GM23248 (cell line): ENCODE data around the gene MYCN. TPM values are rescaled to one million over a fixed set of nuclear protein-coding genes. Genes with fewer than 3 reads are reported as not detected.

ENCODE experiments used
- DNase-seq: peaks from one replicate; pipeline ENCODE4 v3.0.0-alpha.2; 2015
- H2AFZ ChIP-seq: fragments of 200-600 bp; sonication (generic); 2 replicates; pipeline ENCODE4 v1.6.1; 2016; ENCODE audit warnings: antibody characterized with exemption
- H3F3A ChIP-seq: fragments of 200-600 bp; sonication (generic); 2 replicates; pipeline ENCODE4 v1.6.1; 2016; ENCODE audit warnings: mild to moderate bottlenecking, antibody characterized with exemption, mixed run types; ENCODE audit not compliant: insufficient read depth
- H3K27ac ChIP-seq: fragments of 200-600 bp; sonication (generic); 2 replicates; pipeline ENCODE4 v1.5.1; 2016; ENCODE audit warnings: mild to moderate bottlenecking
- H3K27me3 ChIP-seq: fragments of 200-600 bp; sonication (generic); replicated peaks from 2 replicates; pipeline ENCODE4 v1.6.1; 2016; ENCODE audit warnings: mild to moderate bottlenecking; ENCODE audit not compliant: insufficient read depth
- H3K36me3 ChIP-seq: fragments of 200-600 bp; sonication (generic); 2 replicates; pipeline ENCODE4 v1.6.1; 2016; ENCODE audit warnings: low read depth, mild to moderate bottlenecking
- H3K4me1 ChIP-seq: fragments of 200-600 bp; sonication (generic); 2 replicates; pipeline ENCODE4 v1.6.1; 2016; ENCODE audit warnings: mild to moderate bottlenecking; ENCODE audit not compliant: insufficient read depth
- H3K4me2 ChIP-seq: fragments of 200-600 bp; sonication (generic); one replicate; pipeline ENCODE4 v1.6.1; 2016; ENCODE audit warnings: mild to moderate bottlenecking; ENCODE audit not compliant: unreplicated experiment
- H3K4me3 ChIP-seq: fragments of 200-600 bp; sonication (generic); 2 replicates; pipeline ENCODE4 v1.5.1; 2016; ENCODE audit warnings: mild to moderate bottlenecking
- H3K79me2 ChIP-seq: fragments of 200-600 bp; sonication (generic); 2 replicates; pipeline ENCODE4 v1.6.1; 2016; ENCODE audit warnings: mild to moderate bottlenecking; ENCODE audit not compliant: insufficient read depth
- H3K9ac ChIP-seq: fragments of 200-600 bp; sonication (generic); 2 replicates; pipeline ENCODE4 v1.6.1; 2016; ENCODE audit warnings: mild to moderate bottlenecking
- H3K9me2 ChIP-seq: fragments of 200-600 bp; sonication (generic); 2 replicates; pipeline ENCODE4 v1.6.1; 2016; ENCODE audit warnings: mixed run types, mild to moderate bottlenecking, moderate library complexity; ENCODE audit not compliant: insufficient read depth
- H3K9me3 ChIP-seq: fragments of 200-600 bp; sonication (generic); one replicate; pipeline ENCODE4 v1.6.1; 2017; ENCODE audit warnings: low read depth
- H4K20me1 ChIP-seq: fragments of 200-600 bp; sonication (generic); 2 replicates; pipeline ENCODE4 v1.6.0; 2016; ENCODE audit not compliant: insufficient read depth
- EZH2 ChIP-seq: fragments of 200-600 bp; sonication (generic); IDR thresholded peaks from 2 replicates; pipeline ENCODE4 v1.6.1; 2018; ENCODE audit warnings: antibody characterized with exemption, mild to moderate bottlenecking; ENCODE audit not compliant: insufficient read depth, poor library complexity, severe bottlenecking
- EZH2phosphoT487 ChIP-seq: fragments of 200-600 bp; sonication (generic); IDR thresholded peaks from 2 replicates; pipeline ENCODE4 v1.6.1; 2018; ENCODE audit warnings: antibody characterized with exemption, moderate library complexity, mild to moderate bottlenecking, low read depth; ENCODE audit not compliant: insufficient read depth
- WGBS, 2 experiments: methylation state at CpG; one replicate each; pipeline ENCODE4 v1.1.6; 2015 to 2017; ENCODE audit warnings: low lambda C conversion rate in 2 of 2, low coverage in 1 of 2; ENCODE audit errors: missing lambda C conversion rate in 2 of 2; 5-methylcytosine and 5-hydroxymethylcytosine counted together
- in situ Hi-C: fragments of 300-500 bp; cut with MboI; formaldehyde crosslinking; loops from 2 replicates; pipeline ENCODE4 v1.15.0; 2020
- polyA plus RNA-seq: library from polyadenylated mRNA; unstranded; fragments of >200 nt; fragmentation: Nextera tagmentation; extraction: Ambion mirVana; gene quantifications from 2 replicates; pipeline ENCODE4 v1.2.1, GENCODE V29; 2016
- total RNA-seq: library from RNA; depleted of rRNA; stranded (reverse); fragments of >200 nt; shearing (Covaris generic); gene quantifications from 2 replicates; pipeline ENCODE4 v1.2.3, GENCODE V29; 2014

MYCN gene
- total and polyA plus RNA-seq, 2 experiments from 2014 or later, result not detected

DNA sequence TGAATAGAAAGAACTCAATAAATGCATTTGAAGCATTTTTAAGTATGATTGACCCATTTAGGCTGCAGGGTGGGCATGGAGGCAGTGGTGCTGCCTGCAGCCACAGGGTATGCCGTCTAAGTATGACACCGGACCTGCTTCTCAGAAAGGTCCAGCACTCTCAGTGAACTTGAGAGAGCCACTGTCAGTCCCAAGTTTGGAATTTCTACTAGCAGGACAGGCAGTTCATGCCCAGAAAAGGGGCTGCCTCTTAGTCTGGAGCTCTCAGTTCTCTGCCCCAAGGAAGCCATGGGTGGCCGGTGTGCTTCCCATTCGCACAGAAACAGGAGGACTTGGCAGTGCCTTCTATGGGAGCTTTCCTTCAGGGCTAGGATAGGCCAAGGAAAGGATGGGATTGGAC is 24.0 kb upstream of the MYCN start:
- WGBS, 2 experiments, result 56 to 58% methylated on average over 4 of the region's 4 CpGs
- H3K9me3 ChIP-seq, result no peaks in the 10 kb centered on the region
- no peak overlapping the region for H2AFZ ChIP-seq
- H3F3A ChIP-seq, result no peaks in the 10 kb centered on the region
- no peaks in the 10 kb centered on the region for H4K20me1 ChIP-seq
- H3K4me2 ChIP-seq, result no peak overlapping the region
- no peak for DNase-seq
- H3K4me3 ChIP-seq, result no peak overlapping the region
- no peaks in the 10 kb centered on the region for H3K27me3 ChIP-seq
- no peaks in the 10 kb centered on the region for H3K4me1 ChIP-seq
- no peak overlapping the region for H3K9ac ChIP-seq
- TF ChIP-seq EZH2phosphoT487, result no peak
- no peak for TF ChIP-seq EZH2
- no peaks in the 10 kb centered on the region for H3K36me3 ChIP-seq
- no peak overlapping the region for H3K27ac ChIP-seq
- in situ Hi-C loops, result no loop called here
- H3K9me2 ChIP-seq, result no peaks in the 10 kb centered on the region
- no peaks in the 10 kb centered on the region for H3K79me2 ChIP-seq

DNA sequence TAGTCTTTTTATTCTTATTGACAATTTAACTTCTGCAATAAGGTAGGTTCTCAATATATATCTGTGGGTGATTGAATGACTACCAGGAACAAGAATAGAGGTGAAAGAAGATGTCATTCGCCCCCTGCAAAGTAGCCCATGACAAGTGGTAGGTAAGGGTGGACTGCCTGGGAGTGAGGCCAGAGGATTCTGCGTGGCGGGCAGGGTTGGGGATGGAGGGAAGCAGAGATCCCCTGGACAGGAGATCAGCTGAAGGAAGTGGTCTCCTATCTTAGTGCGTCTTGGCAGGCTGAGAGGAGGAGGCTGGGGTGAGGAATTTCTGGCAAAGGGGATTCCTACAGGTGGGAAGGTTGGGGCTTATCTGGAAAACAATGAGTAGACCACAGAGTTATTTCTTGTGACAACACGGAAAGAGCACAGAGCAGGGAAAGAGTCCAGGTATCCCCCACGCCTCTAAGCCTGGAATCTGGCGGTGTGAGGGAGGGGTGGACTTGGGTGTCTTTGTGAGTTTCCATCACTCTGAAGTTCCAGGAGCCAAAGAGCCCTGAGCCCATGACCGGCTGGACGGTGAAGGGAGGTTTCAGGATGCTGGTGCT is 21.5 kb upstream of the MYCN start:
- WGBS, 2 experiments, result 21 to 34% methylated on average over 9 of the region's 9 CpGs
- H3K27me3 ChIP-seq, result no peaks in the 10 kb centered on the region
- H3K9ac ChIP-seq, result no peak overlapping the region
- H3K4me1 ChIP-seq, result no peaks in the 10 kb centered on the region
- TF ChIP-seq EZH2phosphoT487, result no peak
- no peak for TF ChIP-seq EZH2
- H3K4me3 ChIP-seq, result no peak overlapping the region
- no peak for DNase-seq
- H2AFZ ChIP-seq, result no peak overlapping the region
- no peaks in the 10 kb centered on the region for H3K79me2 ChIP-seq
- no peaks in the 10 kb centered on the region for H3K9me2 ChIP-seq
- H3K9me3 ChIP-seq, result no peaks in the 10 kb centered on the region
- in situ Hi-C loops, result no loop called here
- no peak overlapping the region for H3K4me2 ChIP-seq
- no peaks in the 10 kb centered on the region for H3F3A ChIP-seq
- H3K36me3 ChIP-seq, result no peaks in the 10 kb centered on the region
- no peak overlapping the region for H3K27ac ChIP-seq
- no peaks in the 10 kb centered on the region for H4K20me1 ChIP-seq

DNA sequence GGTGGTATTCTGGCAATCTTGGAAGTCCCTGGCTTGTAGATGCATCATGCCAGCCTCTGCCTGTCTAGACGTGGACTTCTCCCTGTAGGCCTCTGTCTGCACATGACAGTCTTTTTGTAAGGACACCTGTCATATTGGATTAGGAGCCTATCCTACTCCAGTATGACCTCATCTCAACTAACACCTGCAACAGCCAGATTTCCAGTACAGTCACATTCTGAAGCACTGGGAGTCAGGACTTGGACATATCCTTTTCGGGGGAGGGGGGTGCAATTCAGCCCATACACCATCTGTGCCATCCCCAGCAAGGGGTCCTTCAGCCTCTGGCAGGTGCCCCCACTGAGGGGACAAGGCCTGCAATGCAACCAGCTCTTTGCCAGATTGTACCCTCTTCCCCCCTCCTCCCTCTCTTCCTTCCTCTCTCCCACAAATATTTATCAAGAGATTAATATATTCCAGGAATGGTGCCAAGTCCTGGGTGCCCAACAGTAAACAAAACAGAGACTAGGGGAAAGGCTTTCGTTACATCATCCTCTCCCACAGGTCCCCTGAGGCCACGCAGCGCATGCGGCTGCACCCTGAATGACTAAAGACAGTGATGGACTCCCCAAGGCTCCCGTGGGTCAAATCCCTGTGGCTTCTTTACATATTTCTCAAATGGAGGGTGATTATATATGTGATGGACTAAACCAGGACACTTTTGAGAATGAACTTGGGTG is 20.5 kb upstream of the MYCN start:
- Histone ChIP-seq H3K27me3 (no peaks in the 10 kb centered on the region), H3K36me3 (no peaks in the 10 kb centered on the region), H2AFZ (no peak overlapping the region), H3K9me2 (no peaks in the 10 kb centered on the region), H4K20me1 (no peaks in the 10 kb centered on the region), H3K4me3 (no peak overlapping the region), H3K9me3 (no peaks in the 10 kb centered on the region), H3K27ac (no peak overlapping the region), H3K79me2 (no peaks in the 10 kb centered on the region), H3K4me2 (no peak overlapping the region), H3K9ac (no peak overlapping the region), H3K4me1 (no peaks in the 10 kb centered on the region), H3F3A (no peaks in the 10 kb centered on the region)
- in situ Hi-C loops, result no loop called here
- TF ChIP-seq EZH2phosphoT487 (no peak), EZH2 (no peak)
- WGBS, 2 experiments, result 42 to 47% methylated on average over 7 of the region's 7 CpGs
- no peak for DNase-seq

DNA sequence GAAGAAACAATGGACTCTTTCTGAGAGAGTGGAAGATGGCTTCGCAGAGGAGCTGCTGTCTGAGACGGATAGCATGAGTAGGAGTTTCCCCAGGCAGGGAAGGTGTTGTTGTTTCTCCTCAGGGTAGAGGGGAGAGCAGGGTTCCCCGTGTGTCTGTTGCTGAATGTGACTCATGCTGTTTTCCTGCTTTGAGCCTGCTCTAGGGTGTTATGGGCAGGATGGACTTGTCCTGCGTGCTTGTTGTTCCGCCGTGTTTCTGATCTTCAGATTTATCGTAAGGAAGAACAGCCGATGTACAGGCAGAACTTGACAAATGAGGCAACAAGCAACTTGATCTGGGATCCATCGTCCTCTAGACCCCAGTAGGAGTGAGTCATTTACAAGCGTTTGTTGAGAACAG is 19.7 kb upstream of the MYCN start:
- Histone ChIP-seq H3K79me2 (no peaks in the 10 kb centered on the region), H3K4me1 (no peaks in the 10 kb centered on the region), H3K27me3 (no peaks in the 10 kb centered on the region), H3K27ac (no peak overlapping the region), H3K9me2 (no peaks in the 10 kb centered on the region), H3K4me2 (no peak overlapping the region), H3K9me3 (no peaks in the 10 kb centered on the region), H3F3A (no peaks in the 10 kb centered on the region), H3K4me3 (no peak overlapping the region), H2AFZ (no peak overlapping the region), H4K20me1 (no peaks in the 10 kb centered on the region), H3K9ac (no peak overlapping the region), H3K36me3 (no peaks in the 10 kb centered on the region)
- WGBS, 2 experiments, result 62 to 64% methylated on average over 10 of the region's 10 CpGs
- DNase-seq, result no peak
- TF ChIP-seq EZH2, result no peak
- in situ Hi-C loops, result no loop called here
